ENCODE data around the gene GNAL.

DNA sequence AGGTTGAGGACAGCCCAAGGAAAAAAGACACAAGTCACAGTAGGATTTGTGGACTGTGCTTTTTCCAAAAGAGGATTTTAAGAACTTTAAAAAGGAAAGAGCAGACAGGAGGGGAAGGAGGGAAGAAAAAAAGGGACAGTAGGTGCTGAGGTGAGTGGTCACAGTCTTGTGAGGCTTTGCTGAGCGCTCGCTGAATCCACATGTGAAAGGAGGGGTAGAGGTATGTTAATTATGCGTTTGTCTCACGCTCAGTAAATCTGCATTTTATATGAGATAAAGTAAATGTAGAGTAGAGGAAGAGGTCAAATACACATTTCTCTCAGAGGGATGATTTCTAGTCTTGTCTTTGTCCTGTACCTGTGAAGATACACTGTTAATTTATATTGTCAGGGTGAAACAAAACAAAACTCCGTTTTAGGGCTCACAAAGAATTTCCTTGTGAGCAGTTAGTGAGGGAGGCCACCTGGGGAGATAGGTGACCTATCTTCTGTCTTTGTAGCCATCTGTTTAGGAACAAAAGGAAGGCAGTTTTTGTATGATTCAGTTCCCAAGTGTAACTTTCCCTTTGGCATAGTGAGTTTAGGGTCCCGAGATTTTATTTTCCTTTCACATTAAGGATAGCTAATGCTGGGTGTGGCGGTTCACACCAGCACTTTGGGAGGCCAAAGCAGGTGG lies 25.3 kb downstream of the GNAL start:
- TF ChIP-seq, protein P1, sequence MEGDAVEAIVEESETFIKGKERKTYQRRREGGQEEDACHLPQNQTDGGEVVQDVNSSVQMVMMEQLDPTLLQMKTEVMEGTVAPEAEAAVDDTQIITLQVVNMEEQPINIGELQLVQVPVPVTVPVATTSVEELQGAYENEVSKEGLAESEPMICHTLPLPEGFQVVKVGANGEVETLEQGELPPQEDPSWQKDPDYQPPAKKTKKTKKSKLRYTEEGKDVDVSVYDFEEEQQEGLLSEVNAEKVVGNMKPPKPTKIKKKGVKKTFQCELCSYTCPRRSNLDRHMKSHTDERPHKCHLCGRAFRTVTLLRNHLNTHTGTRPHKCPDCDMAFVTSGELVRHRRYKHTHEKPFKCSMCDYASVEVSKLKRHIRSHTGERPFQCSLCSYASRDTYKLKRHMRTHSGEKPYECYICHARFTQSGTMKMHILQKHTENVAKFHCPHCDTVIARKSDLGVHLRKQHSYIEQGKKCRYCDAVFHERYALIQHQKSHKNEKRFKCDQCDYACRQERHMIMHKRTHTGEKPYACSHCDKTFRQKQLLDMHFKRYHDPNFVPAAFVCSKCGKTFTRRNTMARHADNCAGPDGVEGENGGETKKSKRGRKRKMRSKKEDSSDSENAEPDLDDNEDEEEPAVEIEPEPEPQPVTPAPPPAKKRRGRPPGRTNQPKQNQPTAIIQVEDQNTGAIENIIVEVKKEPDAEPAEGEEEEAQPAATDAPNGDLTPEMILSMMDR (IDR thresholded peaks at IDR 0.05) = no peak
- TF ChIP-seq POLR2A (IDR thresholded peaks at IDR 0.05) = no peak

All from heart left ventricle (tissue), 13 donors.